Caco-2 (cell line): ENCODE results near the gene BCL2L12. TPM values are rescaled to one million over a fixed set of nuclear protein-coding genes. Genes with fewer than 3 reads are reported as not detected.

Source experiments
- BruUV-seq: library from RNA; stranded (reverse); fragments of 400-500 nt; replicated peaks from 2 replicates; lab custom pipeline; 2021; lab: Mats Ljungman, UMichigan
- CTCF ChIA-PET: fragments of 300-600 bp; sonication (Branson Sonifier 250); formaldehyde crosslinking; loops from one replicate; lab custom pipeline; 2022; ENCODE audit warnings: antibody characterized with exemption; lab: Charles Lee
- POLR2A ChIA-PET: fragments of 300-600 bp; sonication (Branson Sonifier 250); formaldehyde crosslinking; loops from one replicate; lab custom pipeline; 2022; ENCODE audit warnings: antibody characterized with exemption; lab: Charles Lee
- DNase-seq, 2 experiments: peaks; one replicate each; pipeline versions ENCODE4 v3.0.0 to v3.0.0-alpha.2; 2020 to 2022
- H3K27me3 ChIP-seq: replicated peaks from 2 replicates; pipeline ENCODE4 v1.6.0; 2011; ENCODE audit warnings: low read length; ENCODE audit not compliant: control insufficient read depth, insufficient read depth
- H3K36me3 ChIP-seq: 2 replicates; pipeline ENCODE4 v1.5.1; 2011; ENCODE audit warnings: low read length; ENCODE audit not compliant: control insufficient read depth, insufficient read depth
- H3K4me1 ChIP-seq: fragments of 250-450 bp; sonication (Bioruptor Pico); 2 replicates; pipeline ENCODE4 v1.5.1; 2020; ENCODE audit warnings: mild to moderate bottlenecking
- H3K4me3 ChIP-seq: 2 replicates; pipeline ENCODE4 v1.5.1; 2011; ENCODE audit warnings: low read depth, mild to moderate bottlenecking, control low read depth, low read length
- H3K9me3 ChIP-seq: fragments of 250-450 bp; sonication (Bioruptor Pico); 2 replicates; pipeline ENCODE4 v1.5.1; 2020; ENCODE audit warnings: mild to moderate bottlenecking, moderate library complexity
- H3K27ac Mint-ChIP-seq: one replicate; pipeline ENCODE4 v1.8.0; 2022; ENCODE audit warnings: mixed read lengths; ENCODE audit not compliant: unreplicated experiment
- H3K27me3 Mint-ChIP-seq: one replicate; pipeline ENCODE4 v1.8.0; 2022; ENCODE audit warnings: mixed read lengths; ENCODE audit not compliant: insufficient read depth, unreplicated experiment
- H3K36me3 Mint-ChIP-seq: one replicate; pipeline ENCODE4 v1.8.0; 2022; ENCODE audit warnings: mild to moderate bottlenecking, mixed read lengths; ENCODE audit not compliant: insufficient read depth, unreplicated experiment
- H3K4me1 Mint-ChIP-seq: one replicate; pipeline ENCODE4 v1.8.0; 2022; ENCODE audit warnings: low read depth, mixed read lengths; ENCODE audit not compliant: unreplicated experiment
- H3K4me3 Mint-ChIP-seq: one replicate; pipeline ENCODE4 v1.8.0; 2022; ENCODE audit warnings: mild to moderate bottlenecking, moderate library complexity, mixed read lengths; ENCODE audit not compliant: unreplicated experiment
- H3K9me3 Mint-ChIP-seq: one replicate; pipeline ENCODE4 v1.8.0; 2022; ENCODE audit warnings: mixed read lengths; ENCODE audit not compliant: unreplicated experiment
- CTCF ChIP-seq, 2 experiments: fragments of 200-600 bp in 1 of 2; IDR thresholded peaks; 1 replicate in 1 of 2; 2 replicates in 1 of 2; pipeline versions ENCODE4 v1.5.1 to v1.8.0; 2011 to 2022; ENCODE audit warnings: antibody characterized with exemption in 1 of 2, control low read depth in 1 of 2, inconsistent platforms in 1 of 2, low read depth in 1 of 2, low read length in 1 of 2, mild to moderate bottlenecking in 1 of 2, moderate library complexity in 1 of 2; ENCODE audit not compliant: insufficient read depth in 1 of 2, severe bottlenecking in 1 of 2, unreplicated experiment in 1 of 2
- intact Hi-C: fragments of 100-400 bp; cut with micrococcal nuclease; formaldehyde crosslinking; loops from one replicate; pipeline ENCODE4 v1.10.0; 2022; ENCODE audit not compliant: unreplicated experiment
- total RNA-seq: library from RNA; stranded (reverse); gene quantifications from 2 replicates; pipeline ENCODE4 v1.2.3, GENCODE V29; 2022

Gene BCL2L12
- total RNA-seq, 1 experiment from 2014 or later = 111 TPM

- H3K9me3 Mint-ChIP-seq = no peaks in the 10 kb centered on the region
- TF ChIP-seq CTCF (IDR thresholded peaks at IDR 0.05; ENCODE audit: insufficient read depth in 1 of 2, low read depth in 1 of 2, low read length in 1 of 2, severe bottlenecking in 1 of 2, unreplicated experiment in 1 of 2) = no peak
- peaks cover 18% of the 10 kb centered on the region for H3K4me1 Mint-ChIP-seq
- H3K4me1 ChIP-seq = peaks cover 21% of the 10 kb centered on the region
- H3K36me3 ChIP-seq = no peaks in the 10 kb centered on the region; the same call in 1 of the 2 replicates
- H3K36me3 Mint-ChIP-seq = peaks cover 65% of the 10 kb centered on the region
- H3K27ac Mint-ChIP-seq = peak overlapping the region; percentile 99
- H3K27me3 ChIP-seq = no peaks in the 10 kb centered on the region
- H3K4me3 Mint-ChIP-seq = peak overlapping the region; percentile 78
- peak overlapping the region; percentile 100 for H3K4me3 ChIP-seq
- BruUV-seq = no TSS peak
- DNase-seq = peak; percentile 100
- ChIA-PET CTCF (interaction anchor here (0.5 to 1.9 kb wide), 11 partner anchors 12 to 213 kb away, joined by 3 to 14 read pairs (median 7); partner anchors contain the start of genes AP2A1, PRRG2, RRAS and SCAF1), POLR2A (interaction anchor here (0.6 to 2.9 kb wide), 13 partner anchors 9 to 1171 kb away, joined by 3 to 50 read pairs (median 5); partner anchors contain the start of genes AP2A1, BCL2L12, IRF3 and NOSIP)
- H3K27me3 Mint-ChIP-seq = no peaks in the 10 kb centered on the region
- intact Hi-C loops = loop anchor here (1.0 to 5.0 kb wide), 5 partner anchors 12 to 190 kb away; partner anchors contain the start of genes AP2A1, BCL2L12, IRF3 and PNKP
- H3K9me3 ChIP-seq = no peaks in the 10 kb centered on the region
These were observed 11.1 kb downstream of the BCL2L12 start for GRCh38 chr19:49676784-49677230.

GRCh38 chr19:49677231-49677900, 11.6 kb downstream of the BCL2L12 start, which contains the start of gene PRMT1:
PRMT1 (plus strand) TSS chr19:49677271; CDS start chr19:49677281, 10 bp downstream.
- ChIA-PET POLR2A (interaction anchor here (0.6 to 2.9 kb wide), 9 partner anchors 12 to 1171 kb away, joined by 3 to 50 read pairs (median 6); partner anchors contain the start of genes BCL2L12, IRF3, NOSIP and PIH1D1), CTCF (interaction anchor here (0.6 to 1.9 kb wide), 3 partner anchors 89 to 116 kb away, joined by 3 to 8 read pairs (median 3); partner anchors contain the start of genes AP2A1 and PRRG2)
- Mint-ChIP-seq H3K36me3 (peaks cover 65% of the 10 kb centered on the region), H3K27me3 (no peaks in the 10 kb centered on the region), H3K27ac (peak within 1 kb of the TSS; percentile 99), H3K4me1 (peaks cover 12% of the 10 kb centered on the region), H3K9me3 (no peaks in the 10 kb centered on the region), H3K4me3 (peak within 1 kb of the TSS; percentile 78)
- peaks cover 15% of the 10 kb centered on the region for H3K4me1 ChIP-seq
- TF ChIP-seq CTCF (IDR thresholded peaks at IDR 0.05; ENCODE audit: insufficient read depth in 1 of 2, low read depth in 1 of 2, low read length in 1 of 2, severe bottlenecking in 1 of 2, unreplicated experiment in 1 of 2) = no peak
- DNase-seq = peak in 1 of 2 experiments; percentile 70
- peaks cover 2% of the 10 kb centered on the region; the same call in 1 of the 2 replicates for H3K36me3 ChIP-seq
- H3K9me3 ChIP-seq = no peaks in the 10 kb centered on the region
- H3K27me3 ChIP-seq = no peaks in the 10 kb centered on the region
- intact Hi-C loops = loop anchor here (5.0 kb wide), 2 partner anchors 90 to 190 kb away; partner anchors contain the start of genes AP2A1 and PNKP
- no TSS peak for BruUV-seq
- H3K4me3 ChIP-seq = peak within 1 kb of the TSS; percentile 100
